NCI-H1417 (cell line): ENCODE measurements around the gene PSMD13.
"Not testable (repeated sequence)": the region's sequence is repeated elsewhere in the genome, so short reads cannot be mapped to it uniquely, and the experiment has no call there.

ENCODE experiments used
- DNase-seq, 3 experiments: peaks; one replicate each; lab custom pipeline; 2025; lab: John Stamatoyannopoulos, UW

PSMD13 gene

DNA sequence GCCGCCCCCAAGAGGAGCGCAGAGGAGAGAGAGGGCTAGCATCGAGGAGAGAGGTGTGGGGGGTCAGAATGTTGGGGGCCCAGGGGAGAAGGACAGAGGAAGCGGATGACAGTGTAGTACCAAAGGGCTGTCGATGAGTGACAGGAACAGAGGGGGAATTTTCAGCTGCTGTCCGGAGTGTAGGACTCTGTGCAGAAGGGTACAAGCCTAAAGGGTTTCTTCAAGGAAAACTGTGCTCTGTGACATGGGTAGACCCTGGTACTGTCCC is 36.1 kb downstream of the PSMD13 start:
- no peak for DNase-seq

DNA sequence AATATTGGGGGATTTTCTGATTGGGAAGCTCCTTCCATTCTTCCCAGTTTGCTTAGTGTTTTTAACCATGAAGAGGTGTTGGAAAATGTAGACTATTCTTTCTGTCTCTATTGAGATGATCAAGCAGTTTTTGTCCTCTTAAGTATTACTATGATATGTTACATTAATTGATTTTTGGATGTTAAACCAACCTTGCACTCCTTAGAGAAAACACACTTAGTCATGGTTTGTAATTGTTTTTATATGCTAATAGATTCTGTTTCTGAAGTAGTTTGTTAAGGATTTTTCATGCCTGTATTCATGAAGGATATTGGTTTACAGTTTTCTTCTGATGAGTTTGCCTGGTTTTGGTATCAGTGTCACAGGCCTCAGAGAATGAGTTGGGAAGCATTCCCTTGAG is 39.4 kb downstream of the PSMD13 start:
- DNase-seq = no peak

- DNase-seq = no peak
Observed at GRCh38 chr11:278001-278951, 41.5 kb downstream of the PSMD13 start, which contains the start of gene NLRP6. Gene NLRP6 (plus strand): TSS chr11:278407. CDS start chr11:278570, 163 bp downstream.

DNA sequence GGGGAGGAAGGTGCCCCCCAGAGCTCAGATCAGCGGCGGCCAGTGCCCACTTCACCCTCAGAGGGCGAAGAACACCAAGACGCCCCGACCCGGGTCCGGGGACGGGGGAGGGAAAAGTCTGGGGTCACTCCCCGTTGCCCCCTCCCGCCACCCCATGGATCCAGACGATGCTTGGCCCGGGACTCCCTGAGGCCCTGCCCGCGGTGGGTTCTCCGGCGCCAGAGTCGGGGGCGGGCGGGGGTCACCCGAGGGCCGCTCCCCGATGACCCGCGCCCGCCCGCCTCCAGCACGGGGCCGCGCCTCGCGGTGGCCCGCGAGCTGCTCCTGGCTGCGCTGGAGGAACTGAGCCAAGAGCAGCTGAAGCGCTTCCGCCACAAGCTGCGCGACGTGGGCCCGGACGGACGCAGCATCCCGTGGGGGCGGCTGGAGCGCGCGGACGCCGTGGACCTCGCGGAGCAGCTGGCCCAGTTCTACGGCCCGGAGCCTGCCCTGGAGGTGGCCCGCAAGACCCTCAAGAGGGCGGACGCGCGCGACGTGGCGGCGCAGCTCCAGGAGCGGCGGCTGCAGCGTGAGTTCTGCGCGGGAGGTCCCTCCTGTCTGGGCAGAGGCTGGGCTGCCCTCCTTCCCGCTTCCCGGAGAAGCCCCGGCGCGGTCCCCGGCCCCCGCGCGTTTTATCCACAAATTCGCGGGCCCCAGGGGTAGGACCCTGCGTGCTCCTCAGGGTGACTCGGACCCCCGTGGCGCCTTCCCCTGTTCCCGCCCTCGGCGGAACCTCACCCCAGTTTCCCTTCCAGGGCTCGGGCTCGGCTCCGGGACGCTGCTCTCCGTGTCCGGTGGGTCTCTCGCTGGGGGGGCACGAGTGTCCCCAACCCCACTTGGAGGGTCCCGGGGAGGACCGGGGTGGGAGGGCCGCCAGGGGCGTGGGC is 42.5 kb downstream of the PSMD13 start:
- no peak for DNase-seq

DNA sequence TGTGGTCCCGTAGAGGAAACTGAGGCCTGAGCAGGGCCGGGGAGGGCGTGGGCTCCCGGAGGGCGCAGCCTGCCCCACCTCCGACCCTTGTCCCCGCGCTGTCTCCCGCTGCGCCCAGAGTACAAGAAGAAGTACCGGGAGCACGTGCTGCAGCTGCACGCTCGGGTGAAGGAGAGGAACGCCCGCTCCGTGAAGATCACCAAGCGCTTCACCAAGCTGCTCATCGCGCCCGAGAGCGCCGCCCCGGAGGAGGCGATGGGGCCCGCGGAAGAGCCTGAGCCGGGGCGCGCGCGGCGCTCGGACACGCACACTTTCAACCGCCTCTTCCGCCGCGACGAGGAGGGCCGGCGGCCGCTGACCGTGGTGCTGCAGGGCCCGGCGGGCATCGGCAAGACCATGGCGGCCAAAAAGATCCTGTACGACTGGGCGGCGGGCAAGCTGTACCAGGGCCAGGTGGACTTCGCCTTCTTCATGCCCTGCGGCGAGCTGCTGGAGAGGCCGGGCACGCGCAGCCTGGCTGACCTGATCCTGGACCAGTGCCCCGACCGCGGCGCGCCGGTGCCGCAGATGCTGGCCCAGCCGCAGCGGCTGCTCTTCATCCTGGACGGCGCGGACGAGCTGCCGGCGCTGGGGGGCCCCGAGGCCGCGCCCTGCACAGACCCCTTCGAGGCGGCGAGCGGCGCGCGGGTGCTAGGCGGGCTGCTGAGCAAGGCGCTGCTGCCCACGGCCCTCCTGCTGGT is 43.4 kb downstream of the PSMD13 start:
- no peak for DNase-seq

GRCh38 chr11:280706-281485 is 44.1 kb downstream of the PSMD13 start:
- DNase-seq = no peak

- DNase-seq = no peak
Observed at GRCh38 chr11:281486-282161, 44.8 kb downstream of the PSMD13 start.

GRCh38 chr11:282171-282570 is 45.4 kb downstream of the PSMD13 start:
- no peak for DNase-seq

- no peak for DNase-seq
Observed at GRCh38 chr11:282630-283360, 46.0 kb downstream of the PSMD13 start.

- no peak for DNase-seq
Observed at GRCh38 chr11:283405-284104, 46.8 kb downstream of the PSMD13 start.

DNA sequence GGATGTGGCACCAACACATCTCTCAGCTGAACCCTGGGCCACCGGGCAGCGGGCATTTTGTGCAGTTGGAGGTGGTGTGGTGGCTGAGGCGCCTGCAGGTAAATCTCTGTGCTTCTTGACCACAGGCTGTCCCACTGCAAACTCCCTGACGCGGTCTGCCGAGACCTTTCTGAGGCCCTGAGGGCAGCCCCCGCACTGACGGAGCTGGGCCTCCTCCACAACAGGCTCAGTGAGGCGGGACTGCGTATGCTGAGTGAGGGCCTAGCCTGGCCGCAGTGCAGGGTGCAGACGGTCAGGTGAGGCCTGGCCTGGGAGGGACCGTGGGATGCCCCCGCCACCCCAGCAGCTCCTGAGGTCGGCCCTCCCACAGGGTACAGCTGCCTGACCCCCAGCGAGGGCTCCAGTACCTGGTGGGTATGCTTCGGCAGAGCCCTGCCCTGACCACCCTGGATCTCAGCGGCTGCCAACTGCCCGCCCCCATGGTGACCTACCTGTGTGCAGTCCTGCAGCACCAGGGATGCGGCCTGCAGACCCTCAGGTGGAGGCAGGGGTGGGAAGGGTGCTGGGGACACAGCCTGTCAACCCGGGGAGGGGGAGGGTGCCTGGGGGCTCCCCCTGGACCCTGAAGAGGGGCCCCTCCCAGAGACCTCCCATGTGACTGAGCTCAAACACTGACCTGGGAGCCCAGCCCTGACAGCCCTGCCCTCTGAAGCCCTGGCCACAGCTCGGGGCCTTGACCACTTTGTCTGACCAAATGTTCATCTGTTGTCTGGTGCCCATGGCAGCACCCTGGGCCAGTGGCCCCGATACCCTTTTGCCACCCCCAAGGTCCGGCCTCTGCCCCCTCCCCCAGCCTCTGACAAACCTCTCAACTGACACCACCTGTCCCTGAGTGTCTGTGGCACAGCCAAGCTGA is 47.6 kb downstream of the PSMD13 start:
- no peak for DNase-seq

GRCh38 chr11:285021-285893 is 48.5 kb downstream of the PSMD13 start:
- DNase-seq = no peak

DNA sequence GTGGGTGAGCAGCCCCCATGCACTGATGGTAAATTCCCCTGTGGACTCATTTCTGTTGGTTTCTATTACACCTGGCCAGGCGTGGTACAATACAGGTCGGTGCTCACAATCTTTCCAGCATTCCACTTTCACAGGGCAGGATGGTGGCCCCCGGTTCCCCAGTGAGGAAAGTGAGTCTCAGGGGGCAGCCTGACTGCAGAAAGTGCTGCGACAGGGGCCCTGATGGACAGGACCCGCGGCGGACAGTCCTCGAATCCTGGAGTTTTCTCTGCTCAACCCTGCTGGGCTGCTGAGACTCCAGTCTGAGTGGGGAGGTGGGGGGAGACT is 49.1 kb downstream of the PSMD13 start:
- no peak for DNase-seq

GRCh38 chr11:286977-287820 is 50.4 kb downstream of the PSMD13 start:
- DNase-seq = not testable (repeated sequence)

DNA sequence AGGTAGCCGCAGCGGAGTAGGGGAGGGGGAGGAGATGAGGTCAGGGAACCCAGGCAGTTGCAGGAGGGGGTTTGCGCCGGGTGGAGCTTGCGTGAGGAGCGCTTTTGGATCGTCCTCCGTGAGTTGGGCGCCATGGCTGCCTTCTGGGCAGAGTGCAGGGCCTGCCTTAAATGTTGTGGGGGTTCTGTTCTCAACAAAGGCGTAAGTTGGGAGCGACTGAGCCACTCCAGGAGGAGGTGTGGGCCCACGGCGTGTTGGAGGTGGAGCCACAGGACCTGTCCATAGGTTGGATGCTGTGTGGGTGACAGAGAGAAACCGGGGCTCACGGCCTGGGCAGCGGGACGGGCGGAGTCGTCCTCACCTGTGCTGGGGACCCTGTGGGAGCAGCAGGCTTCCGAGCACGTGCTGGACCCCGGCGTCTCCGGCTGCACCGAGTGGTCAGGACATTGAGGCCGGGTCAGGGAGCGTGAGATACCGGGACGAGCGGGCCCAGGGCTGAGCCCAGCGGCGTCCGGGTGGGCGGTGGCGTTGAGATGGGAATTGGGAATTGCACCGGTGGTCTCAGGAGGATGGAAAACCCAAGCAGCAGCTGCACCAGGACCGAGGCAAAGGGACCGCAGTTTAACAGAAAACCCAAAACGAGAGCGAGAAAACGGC is 51.2 kb downstream of the PSMD13 start:
- no peak for DNase-seq
